HG03097 (cell line): ENCODE measurements around the gene CRIP2.

ENCODE experiments used
- ATAC-seq: cut with Tn5 transposase; IDR thresholded peaks from one replicate; pipeline ENCODE4 v1.9.1; 2021; ENCODE audit not compliant: unreplicated experiment, low FRiP score

Gene CRIP2

DNA sequence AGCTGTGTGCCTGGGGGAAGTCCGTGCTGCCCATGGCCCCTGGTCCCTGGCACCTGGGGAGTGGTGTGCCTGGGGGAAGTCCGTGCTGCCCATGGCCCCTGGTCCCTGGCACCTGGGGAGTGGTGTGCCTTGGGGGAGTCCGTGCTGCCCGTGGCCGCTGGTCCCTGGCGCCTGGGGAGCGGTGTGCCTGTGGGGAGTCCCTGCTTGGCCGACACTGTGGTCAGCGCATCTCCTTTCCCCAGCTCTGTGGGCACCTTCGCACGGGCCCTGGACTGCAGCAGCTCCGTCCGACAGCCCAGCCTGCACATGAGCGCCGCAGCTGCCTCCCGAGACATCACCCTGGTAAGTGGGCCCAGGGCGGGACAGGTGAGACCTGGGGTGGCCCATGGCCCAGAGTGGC lies 14.5 kb upstream of the CRIP2 start:
- ATAC-seq = no peak

DNA sequence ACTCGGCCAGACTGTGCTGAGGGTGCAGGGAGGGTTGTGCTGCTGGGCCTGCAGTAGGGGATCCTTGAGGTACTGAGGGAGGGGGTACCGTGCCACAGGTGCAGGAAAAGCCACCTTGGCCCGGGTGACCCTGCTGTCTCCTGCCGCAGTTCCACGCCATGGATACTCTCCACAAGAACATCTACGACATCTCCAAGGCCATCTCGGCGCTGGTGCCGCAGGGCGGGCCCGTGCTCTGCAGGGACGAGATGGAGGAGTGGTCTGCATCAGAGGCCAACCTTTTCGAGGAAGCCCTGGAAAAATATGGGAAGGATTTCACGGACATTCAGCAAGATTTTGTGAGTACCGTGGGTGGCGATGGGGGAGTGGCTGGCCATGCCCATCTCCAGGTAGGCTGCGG lies 14.0 kb upstream of the CRIP2 start:
- no peak for ATAC-seq

- no peak for ATAC-seq
Measured at GRCh38 chr14:105461903-105462302, 12.7 kb upstream of the CRIP2 start.

DNA sequence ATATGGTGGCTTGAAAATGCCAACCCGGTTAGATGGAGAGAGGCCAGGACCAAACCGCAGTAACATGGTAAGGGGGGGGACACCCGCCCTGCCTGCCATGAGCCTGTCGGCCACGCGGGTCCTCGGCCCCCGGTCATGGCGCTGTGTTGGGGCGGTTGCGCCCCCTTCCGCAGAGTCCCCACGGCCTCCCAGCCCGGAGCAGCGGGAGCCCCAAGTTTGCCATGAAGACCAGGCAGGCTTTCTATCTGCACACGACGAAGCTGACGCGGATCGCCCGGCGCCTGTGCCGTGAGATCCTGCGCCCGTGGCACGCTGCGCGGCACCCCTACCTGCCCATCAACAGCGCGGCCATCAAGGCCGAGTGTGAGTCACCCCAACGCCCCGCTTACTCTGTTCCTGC lies 10.1 kb upstream of the CRIP2 start:
- no peak for ATAC-seq

GRCh38 chr14:105465209-105466031 lies 9.2 kb upstream of the CRIP2 start:
- no peak for ATAC-seq

DNA sequence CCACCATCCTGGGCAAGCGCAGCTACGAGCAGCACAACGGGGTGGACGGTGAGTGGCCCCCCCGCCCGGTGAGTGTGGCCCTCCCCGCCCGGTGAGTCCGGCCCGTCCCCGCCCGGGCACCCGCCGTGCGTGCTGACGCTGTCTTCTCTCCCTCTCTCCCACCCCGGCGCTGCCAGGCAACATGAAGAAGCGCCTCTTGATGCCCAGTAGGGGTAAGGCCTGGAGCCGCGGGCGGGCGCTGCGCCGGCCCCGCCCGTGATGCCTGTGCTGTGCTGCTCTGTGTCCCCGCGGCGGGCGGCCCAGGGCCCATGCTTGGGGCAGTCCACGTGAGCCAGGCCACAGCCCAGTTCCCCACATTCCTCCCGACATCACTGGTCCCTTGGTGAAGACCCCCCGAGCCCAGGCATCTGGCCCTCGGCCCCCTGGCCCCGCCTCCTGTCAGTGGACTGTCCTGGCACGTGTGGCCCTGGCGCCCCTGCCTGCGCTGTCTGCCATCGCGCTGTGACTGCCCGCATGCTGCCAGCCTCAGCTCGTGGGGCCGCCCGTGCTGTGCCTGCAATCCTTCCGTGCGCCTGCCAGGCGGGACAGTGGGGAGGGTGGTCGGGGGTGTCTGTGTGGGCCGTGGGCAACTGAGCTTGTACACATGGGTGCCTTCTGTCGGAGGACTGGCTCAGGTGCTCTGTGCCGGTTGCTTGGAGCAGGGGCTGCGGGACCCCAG lies 7.9 kb upstream of the CRIP2 start:
- no peak for ATAC-seq

DNA sequence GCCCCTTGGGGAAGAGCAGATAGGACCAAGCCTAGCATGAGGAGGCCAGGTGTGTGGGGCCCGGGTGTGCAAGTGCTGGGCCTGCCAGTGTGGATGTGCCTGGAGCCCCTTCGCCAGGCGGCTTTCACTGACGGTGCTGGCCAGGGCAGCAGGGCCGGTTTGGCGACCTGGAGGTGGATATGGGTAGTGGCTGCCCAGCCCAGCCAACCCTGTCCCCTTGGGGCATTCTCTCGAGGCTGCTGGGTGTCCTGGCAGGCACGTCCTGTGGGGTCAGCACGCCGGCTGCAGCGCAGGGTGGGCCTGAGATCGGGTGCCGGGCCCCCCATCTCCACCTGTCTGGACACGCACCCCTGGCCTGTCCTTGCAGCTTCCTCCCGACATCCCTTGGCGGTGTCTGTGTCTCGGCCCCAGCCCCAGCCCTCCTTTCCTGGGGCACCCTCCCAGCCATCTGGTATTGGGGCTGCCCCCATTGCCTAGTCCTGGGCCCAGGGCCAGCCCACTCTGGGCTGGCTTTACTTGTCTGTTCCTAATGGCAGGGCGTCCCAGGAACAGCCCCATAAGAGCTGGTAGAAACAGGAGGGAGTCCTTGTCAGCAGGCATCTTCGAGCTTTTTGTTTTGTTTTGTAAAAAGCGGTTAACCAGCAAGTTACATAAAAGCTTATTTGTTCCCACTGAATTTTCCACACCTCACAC lies 7.2 kb upstream of the CRIP2 start:
- ATAC-seq = no peak

DNA sequence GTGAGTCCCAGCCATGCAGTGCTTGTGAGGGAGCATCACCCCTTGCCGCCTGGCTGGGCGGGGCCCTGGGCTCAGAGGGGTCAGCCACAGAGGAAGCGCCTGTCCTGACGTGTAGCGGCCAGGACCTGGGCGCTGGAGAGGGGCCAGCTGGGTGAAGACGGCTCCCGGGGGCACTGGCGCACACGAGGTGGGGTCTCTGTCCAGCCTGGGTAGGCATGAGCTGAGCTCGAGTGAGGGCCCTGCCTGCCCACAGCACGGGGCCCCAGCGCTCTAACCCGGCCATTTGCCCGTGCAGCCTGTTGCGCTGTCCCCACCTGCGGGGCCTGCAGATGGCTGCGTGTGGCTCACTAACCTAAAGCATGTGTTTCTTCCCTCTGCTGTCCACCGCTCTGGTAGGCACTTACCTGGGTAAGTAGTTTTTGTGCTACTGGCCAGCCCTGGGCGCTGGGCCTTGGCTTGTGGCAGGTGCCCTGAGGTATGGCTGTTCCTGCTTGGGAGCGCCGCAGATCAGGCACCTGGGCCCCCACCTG lies 6.6 kb upstream of the CRIP2 start:
- ATAC-seq = no peak

DNA sequence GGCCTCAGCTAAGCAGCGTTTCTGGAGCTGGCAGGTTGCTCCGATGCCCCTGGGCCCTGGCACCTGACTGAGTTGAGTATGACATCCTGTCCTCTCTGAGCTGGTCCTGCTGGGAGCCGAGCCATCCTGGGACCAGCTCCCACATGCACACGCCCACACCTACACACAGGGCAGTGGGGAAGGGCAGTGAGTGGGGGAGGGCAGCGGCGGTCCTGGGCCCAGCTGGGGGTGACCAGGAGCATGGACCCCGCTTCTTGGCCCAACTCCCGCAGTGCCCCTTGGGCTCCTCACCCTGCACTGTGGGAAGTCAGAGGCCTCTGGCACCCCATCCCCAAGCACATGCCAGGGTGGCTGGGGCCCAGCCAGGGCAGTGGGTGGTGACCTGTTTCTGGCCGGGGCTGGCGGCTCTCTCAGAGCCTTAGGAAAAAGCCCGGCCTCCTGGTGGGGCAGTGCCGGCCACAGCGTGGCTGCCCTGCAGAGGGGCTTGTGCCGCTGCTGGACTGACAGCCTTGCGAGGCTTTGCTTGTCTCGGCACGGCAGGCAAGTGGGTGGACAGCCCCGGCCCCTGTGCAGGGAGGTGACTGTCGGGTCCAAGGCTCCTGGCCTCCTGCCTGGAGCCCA lies 5.9 kb upstream of the CRIP2 start:
- no peak for ATAC-seq

DNA sequence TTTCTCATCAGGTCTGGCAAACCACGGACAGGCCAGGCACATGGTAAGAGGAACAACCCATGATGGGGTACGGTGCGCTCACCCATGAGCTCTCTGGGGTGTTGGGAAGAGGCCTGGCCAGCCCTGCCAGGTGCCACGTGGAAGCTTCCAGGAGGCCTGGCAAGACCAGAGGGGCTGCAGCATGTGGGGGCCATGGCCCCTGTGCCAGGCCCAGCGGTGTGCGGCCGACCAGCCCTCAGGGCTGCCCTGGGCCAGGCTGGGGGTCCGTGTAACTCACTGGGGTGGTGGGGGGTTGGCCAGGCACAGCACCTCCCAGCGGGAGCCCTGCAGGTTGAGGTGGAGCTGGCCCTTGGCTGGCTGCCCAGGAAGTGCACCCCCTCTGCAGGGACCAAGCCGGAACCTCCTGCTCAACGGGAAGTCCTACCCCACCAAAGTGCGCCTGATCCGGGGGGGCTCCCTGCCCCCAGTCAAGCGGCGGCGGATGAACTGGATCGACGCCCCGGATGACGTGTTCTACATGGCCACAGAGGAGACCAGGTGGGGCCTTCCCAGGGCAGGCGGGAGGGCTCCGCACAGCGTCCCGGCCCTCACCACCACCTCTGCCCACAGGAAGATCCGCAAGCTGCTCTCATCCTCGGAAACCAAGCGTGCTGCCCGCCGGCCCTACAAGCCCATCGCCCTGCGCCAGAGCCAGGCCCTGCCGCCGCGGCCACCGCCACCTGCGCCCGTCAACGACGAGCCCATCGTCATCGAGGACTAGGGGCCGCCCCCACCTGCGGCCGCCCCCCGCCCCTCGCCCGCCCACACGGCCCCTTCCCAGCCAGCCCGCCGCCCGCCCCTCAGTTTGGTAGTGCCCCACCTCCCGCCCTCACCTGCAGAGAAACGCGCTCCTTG lies 4.9 kb upstream of the CRIP2 start:
- ATAC-seq = no peak

- ATAC-seq = no peak
Measured at GRCh38 chr14:105470350-105471296, 4.0 kb upstream of the CRIP2 start.

DNA sequence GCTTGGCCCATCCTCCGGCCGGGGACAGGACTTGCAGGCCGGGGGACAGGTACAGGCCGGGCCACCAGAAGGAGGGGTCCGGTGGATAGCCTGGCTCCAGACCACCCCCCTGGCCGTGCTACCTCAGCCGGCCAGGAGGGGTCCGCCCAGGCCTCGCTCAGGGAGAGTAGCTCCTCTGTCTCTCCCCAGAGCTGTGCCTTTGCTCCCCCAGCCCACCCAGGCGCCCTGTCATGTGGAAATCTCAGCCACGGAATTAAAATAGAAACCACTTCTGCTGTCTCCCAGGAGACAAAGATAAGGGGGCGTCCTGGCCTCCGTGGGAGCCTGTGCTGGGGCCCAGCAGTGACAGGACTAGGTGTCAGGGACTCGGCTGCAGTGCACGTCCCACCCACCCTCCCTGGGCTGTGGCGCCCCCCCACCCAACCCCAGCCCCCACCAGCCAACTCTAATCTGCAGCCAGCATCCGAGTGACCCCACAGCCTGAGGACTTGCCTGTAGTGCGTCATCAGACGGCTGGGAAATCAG lies 3.3 kb upstream of the CRIP2 start:
- no peak for ATAC-seq

DNA sequence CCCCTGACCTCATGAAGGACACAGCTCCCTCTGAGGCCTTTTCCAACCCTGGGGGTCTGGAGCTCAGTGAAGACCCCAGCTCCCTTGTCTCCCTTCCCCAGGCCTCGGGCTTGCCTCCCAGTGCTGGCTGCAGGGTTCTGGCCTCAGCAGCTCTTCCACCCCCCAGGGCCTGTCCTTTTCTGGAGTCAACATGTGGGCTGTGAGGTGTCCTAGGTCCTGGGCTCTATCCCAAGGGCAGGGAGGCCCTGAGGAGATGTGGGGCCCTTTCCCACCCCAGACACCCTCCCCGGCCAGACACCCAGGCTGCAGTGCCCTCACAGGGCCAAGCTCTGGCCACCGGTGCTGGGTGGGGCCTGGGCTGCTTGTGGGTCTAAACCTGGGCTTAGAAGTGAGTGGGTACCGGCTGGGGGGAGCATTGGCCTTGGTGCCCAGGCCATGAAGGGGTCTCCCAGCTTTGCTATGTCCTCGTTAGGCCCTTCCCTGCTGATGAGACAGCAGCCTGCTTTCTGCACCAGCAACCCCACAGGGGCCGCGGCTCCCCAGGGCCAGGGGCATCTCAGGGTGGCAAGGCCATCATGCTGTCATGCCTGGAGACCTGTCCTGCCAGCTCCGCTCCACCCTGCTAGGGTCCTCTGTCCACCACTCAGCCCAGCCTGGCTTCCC lies 2.7 kb upstream of the CRIP2 start:
- ATAC-seq = no peak

GRCh38 chr14:105472486-105472991 lies 2.1 kb upstream of the CRIP2 start:
- no peak for ATAC-seq

- no peak for ATAC-seq
Measured at GRCh38 chr14:105473033-105473676, 1.5 kb upstream of the CRIP2 start.

GRCh38 chr14:105473677-105474482 lies 741 bp upstream of the CRIP2 start:
- no peak for ATAC-seq
